Measurements from ENCODE around the gene MTF2.
"Not testable (repeated sequence)": the region's sequence is repeated elsewhere in the genome, so short reads cannot be mapped to it uniquely, and the experiment has no call there.

MTF2 gene

GRCh38 chr1:93078986-93079654 is at the start of gene MTF2:
MTF2 (plus strand) TSS chr1:93079283; CDS start chr1:93079527, 244 bp downstream.
- peak; percentile 79 to 87 for DNase-seq (ENCODE audit: low read depth in 2 of 2, low spot score in 1 of 2)

GRCh38 chr1:93029317-93029716 is 49.8 kb upstream of the MTF2 start:
- no peak for DNase-seq (ENCODE audit: low read depth in 2 of 2, low spot score in 1 of 2)

- not testable (repeated sequence) for DNase-seq (ENCODE audit: low read depth in 2 of 2, low spot score in 1 of 2)
Measured at GRCh38 chr1:93030191-93030590, 48.9 kb upstream of the MTF2 start.

GRCh38 chr1:93031711-93032110 is 47.4 kb upstream of the MTF2 start:
- no peak for DNase-seq (ENCODE audit: low read depth in 2 of 2, low spot score in 1 of 2)

- DNase-seq (ENCODE audit: low read depth in 2 of 2, low spot score in 1 of 2) = no peak
Measured at GRCh38 chr1:93033029-93033428, 46.1 kb upstream of the MTF2 start.

- no peak for DNase-seq (ENCODE audit: low read depth in 2 of 2, low spot score in 1 of 2)
Measured at GRCh38 chr1:93033785-93034184, 45.3 kb upstream of the MTF2 start.

GRCh38 chr1:93034397-93034796 is 44.7 kb upstream of the MTF2 start:
- DNase-seq (ENCODE audit: low read depth in 2 of 2, low spot score in 1 of 2) = no peak

- no peak for DNase-seq (ENCODE audit: low read depth in 2 of 2, low spot score in 1 of 2)
Measured at GRCh38 chr1:93036672-93037071, 42.4 kb upstream of the MTF2 start.

GRCh38 chr1:93042187-93043056 is 36.7 kb upstream of the MTF2 start:
- no peak for DNase-seq (ENCODE audit: low read depth in 2 of 2, low spot score in 1 of 2)

GRCh38 chr1:93043057-93043557 is 36.0 kb upstream of the MTF2 start:
- no peak for DNase-seq (ENCODE audit: low read depth in 2 of 2, low spot score in 1 of 2)

- no peak for DNase-seq (ENCODE audit: low read depth in 2 of 2, low spot score in 1 of 2)
Measured at GRCh38 chr1:93047618-93048017, 31.5 kb upstream of the MTF2 start.

GRCh38 chr1:93051961-93052360 is 27.1 kb upstream of the MTF2 start:
- no peak for DNase-seq (ENCODE audit: low read depth in 2 of 2, low spot score in 1 of 2)

GRCh38 chr1:93056214-93056613 is 22.9 kb upstream of the MTF2 start:
- no peak for DNase-seq (ENCODE audit: low read depth in 2 of 2, low spot score in 1 of 2)

GRCh38 chr1:93056649-93057048 is 22.4 kb upstream of the MTF2 start:
- no peak for DNase-seq (ENCODE audit: low read depth in 2 of 2, low spot score in 1 of 2)

- DNase-seq (ENCODE audit: low read depth in 2 of 2, low spot score in 1 of 2) = no peak
Measured at GRCh38 chr1:93061895-93062792, 16.9 kb upstream of the MTF2 start.

- DNase-seq (ENCODE audit: low read depth in 2 of 2, low spot score in 1 of 2) = no peak
Measured at GRCh38 chr1:93076268-93076667, 2.8 kb upstream of the MTF2 start.

GRCh38 chr1:93078203-93078602 is 880 bp upstream of the MTF2 start:
- no peak for DNase-seq (ENCODE audit: low read depth in 2 of 2, low spot score in 1 of 2)

GRCh38 chr1:93078638-93078985 is 471 bp upstream of the MTF2 start:
- DNase-seq (ENCODE audit: low read depth in 2 of 2, low spot score in 1 of 2) = no peak

GRCh38 chr1:93079685-93080141 is 630 bp downstream of the MTF2 start:
- no peak for DNase-seq (ENCODE audit: low read depth in 2 of 2, low spot score in 1 of 2)

GRCh38 chr1:93080179-93080823 is 1.2 kb downstream of the MTF2 start:
- DNase-seq (ENCODE audit: low read depth in 2 of 2, low spot score in 1 of 2) = no peak

- no peak for DNase-seq (ENCODE audit: low read depth in 2 of 2, low spot score in 1 of 2)
Measured at GRCh38 chr1:93081716-93082115, 2.6 kb downstream of the MTF2 start.

All from stimulated activated CD8-positive, alpha-beta memory T cell treated with anti-CD3 and anti-CD28 coated beads, Interleukin-4, amount 100 ng/mL, for 1 hour (primary cell).